ENCODE data around the gene TENM3.
"Not testable (repeated sequence)": the region's sequence is repeated elsewhere in the genome, so short reads cannot be mapped to it uniquely, and the experiment has no call there.

The TENM3 gene

DNA sequence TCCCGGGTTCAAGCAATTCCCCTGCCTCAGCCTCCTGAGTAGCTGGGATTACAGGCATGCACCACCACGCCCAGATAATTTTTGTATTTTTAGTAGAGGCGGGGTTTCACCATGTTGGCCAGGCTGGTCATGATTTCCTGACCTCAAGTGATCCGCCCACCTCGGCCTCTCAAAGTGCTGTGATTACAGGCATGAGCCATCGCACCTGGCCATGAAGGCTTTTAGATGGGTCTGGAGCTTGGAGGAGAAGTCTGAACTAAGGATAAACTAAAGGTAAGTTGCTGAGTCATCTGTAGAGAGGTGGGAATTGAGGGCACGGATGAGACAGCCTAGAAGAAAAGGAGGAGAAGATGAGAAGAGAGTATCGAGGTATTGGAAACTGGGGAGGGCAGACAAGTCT is at the start of gene TENM3:
Gene TENM3 (plus strand): TSS at position 199 of the 400 bp plus-strand sequence. CDS start 80,619 bp downstream, outside the sequence.
- not testable (repeated sequence) for DNase-seq

DNA sequence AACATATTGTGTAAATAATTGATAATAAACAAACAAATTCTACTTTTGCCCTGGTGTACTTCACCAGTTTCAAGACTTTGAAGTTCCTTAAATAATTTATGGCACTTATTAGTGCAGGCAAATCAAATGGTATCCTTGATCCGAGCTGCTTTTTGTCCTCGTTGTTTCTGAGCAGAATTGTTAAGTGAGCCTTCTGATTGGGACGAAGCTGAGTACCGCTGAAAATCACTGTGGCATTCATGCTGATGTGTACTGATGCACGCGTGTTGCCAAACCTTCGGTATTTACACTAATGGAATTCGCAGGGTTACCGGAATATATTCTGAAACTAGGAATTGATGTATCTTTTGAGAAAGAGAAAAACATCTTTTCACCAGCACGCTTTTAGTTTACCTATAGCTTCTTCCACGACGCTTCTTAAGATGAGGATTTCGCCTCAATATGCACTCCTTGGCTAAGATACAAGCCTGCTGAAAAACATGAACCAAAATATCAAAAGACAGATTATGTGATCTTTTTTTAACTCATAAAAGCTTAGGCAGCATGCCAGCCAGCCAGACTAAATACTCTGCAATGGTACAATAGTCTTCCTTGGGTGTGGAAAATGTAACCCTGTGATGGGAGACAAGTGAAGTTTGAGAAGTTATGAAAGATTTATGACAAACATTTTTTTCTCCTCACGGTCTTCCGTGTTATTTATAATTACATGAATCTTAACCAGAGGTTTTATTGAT is 48.9 kb upstream of the TENM3 start:
- DNase-seq: no peak

DNA sequence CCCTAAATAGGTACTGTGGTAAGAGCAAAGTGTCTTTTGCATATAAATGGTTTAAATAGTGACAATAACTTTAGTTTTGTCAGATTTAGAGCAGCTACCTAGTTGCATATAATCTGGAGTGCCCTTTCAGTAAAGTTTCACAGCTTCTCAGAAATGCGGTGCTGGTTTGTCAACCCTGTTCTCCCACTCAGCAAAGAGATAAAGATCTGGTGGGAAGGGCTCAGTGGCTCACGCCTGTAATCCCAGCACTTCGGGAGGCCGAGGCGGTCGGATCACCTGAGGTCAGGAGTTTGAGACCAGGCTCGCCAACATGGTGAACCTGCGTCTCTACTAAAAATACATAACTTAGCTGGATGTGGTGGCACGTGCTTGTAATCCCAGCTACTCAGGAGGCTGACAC is 45.6 kb upstream of the TENM3 start:
- no peak for DNase-seq

DNA sequence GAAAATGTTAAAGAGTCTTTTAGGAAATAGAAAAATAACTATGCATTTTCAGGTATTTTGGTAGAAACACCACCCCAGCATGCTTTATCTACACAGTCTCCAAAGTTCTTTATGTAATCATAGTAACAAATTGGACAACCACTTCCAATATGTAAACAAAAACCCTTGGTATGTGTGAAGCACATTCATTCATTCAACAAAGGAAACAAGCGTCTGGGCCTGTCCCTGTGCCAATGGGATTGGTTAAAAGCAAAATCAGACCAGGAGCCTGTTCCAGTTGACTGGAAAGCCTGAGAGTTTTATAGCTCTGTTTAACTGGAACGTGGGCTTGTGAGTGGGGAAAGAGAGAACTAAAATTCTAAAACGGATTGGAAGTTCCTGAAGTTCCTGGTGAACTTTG is 41.3 kb upstream of the TENM3 start:
- no peak for DNase-seq

DNA sequence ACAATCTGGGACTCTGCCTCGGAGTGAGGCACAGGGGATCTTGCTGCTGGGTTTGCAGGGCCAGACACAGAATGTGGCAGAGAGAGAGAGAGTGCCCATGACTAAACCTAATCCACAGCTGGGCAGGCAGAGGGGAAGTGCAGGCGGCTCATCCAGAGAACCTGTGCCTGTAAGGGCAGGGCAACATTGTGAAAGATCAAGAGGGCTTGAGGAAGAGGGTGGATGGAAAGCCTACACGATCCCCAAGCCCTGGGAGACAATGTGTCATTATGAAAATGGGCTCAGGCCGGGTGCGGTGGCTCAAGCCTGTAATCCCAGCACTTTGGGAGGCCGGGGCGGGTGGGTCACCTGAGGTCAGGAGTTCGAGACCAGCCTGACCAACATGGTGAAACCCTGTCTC is 40.6 kb upstream of the TENM3 start:
- no peak for DNase-seq

DNA sequence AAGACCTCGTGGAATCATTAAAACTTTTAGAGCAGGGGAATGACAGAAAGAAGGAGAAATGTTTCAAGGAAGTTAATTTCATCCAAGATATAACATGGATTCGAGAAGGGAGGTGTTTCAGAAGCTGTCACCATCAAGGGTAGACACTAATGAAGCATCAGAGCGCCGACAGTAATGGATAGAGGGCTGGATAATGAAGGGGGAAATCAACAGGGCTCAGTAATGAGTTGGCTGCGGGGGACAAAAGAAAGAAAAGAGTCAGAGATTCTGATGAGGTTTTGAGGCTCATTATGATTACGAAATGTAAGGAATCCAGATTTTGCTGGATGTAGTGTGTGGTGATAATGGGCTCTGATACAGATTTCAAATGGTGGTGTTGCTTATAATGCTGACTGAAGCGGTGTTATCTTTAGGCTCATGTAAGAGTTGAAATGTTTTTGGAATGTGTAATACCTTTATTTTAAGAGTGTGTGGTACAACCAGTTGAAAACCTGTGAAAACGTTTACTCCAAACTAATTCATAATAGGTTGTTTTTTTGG is 39.3 kb upstream of the TENM3 start:
- no peak for DNase-seq

DNA sequence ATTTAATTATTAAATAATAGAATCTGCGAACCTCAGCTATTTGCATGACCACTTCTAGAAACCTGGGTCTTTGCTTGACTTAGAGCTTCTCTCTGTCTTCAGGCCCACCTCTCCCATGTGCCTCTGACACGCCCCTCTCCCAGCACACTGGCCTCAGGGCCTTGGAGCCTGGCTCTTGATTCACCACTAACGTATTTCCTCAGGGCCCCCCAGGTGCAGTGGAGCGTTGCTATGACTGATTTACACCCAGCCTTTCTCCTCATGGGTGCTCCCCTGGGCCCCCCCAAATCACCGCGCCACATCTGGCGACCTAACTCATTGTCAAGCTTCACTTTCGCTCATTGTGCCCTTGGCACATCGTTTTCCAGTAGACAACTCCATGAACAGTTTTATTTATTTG is 37.9 kb upstream of the TENM3 start:
- no peak for DNase-seq

DNA sequence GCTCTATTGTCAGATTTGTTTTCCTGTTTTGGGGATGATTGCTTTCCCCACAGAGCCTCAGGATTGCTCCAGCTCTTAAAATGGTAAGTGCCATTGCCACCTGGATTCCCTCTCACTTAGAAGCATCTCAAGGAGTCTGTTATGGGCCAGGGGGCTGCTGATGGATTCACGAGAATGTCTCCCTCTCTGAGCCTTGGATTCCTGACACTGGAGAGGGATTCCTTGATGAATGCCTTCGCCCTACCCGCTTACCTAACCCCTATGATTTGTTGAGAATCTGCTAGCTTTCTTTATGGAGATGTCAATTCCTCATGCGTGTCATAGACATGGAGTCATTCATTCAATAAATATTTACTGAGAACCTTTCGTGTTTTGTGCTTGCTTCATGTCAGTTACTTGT is 36.9 kb upstream of the TENM3 start:
- DNase-seq: no peak

DNA sequence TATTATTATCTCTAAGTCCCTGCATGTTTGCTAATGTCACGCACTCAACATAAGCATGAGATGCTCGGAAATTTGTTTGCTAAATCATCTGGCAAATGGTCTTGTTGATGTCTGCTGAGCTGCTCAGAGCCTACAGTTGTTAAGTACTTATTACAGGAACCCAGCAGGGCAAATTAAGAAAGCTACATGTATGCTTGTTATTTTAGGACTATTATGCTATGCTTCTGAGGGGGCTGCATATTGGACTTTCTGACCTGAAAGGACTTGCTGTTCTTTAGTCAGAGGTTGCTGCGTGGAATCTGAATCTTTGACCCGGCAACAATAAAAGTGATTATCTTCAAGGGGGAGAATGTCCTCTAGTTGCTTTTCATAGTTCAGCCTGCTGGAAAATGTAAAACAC is 36.3 kb upstream of the TENM3 start:
- no peak for DNase-seq

DNA sequence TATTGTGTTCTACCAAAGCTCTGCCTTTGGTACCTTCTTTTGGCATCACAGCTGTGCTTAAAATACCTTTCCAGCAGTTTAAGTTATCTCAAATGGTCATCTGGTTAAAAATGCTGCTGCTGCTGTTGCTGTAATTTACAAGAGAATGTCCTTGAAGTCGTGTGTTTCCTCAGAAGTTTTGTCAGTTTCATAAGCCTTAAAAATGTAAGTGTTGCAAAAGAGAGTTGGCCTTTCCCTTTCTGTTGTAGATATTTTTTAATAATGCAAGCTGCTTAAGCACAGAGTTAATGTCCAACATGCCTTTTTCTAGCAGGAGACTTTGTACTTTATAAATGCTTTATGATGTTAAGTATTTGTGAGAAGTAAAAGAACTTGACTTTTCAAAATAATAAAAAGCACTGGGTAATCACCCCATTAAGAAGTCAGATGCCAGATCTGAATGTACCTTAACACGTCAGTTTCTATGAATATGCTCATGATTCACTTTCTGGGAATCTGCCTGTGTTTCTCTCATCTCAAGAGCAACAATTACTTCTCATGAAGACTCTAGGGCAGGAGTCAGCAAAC is 35.3 kb upstream of the TENM3 start:
- no peak for DNase-seq

DNA sequence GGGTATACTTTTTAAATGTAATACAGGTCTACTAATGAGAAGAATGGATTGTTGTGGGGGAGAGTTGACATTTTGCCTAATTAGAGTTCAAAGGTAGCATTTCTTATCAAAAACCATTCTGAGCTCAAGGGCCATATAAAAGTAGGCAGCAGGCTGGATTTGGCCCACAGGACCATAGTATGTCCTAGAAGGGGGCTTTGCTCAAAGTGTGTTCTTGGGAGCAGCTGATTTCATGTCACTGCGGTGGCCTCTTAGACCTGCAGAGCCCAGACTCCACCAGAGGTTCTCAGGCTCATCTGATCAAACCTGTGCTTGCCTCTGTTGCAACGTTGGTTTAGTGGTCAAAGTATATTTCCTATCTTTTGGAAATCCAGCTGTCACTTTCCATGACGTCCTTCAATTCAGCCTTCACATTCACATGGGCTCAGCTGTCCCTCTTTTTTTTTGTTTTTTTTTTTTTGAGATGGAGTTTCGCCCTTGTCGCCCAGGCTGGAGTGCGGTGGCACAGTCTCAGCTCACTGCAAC is 34.6 kb upstream of the TENM3 start:
- no peak for DNase-seq

DNA sequence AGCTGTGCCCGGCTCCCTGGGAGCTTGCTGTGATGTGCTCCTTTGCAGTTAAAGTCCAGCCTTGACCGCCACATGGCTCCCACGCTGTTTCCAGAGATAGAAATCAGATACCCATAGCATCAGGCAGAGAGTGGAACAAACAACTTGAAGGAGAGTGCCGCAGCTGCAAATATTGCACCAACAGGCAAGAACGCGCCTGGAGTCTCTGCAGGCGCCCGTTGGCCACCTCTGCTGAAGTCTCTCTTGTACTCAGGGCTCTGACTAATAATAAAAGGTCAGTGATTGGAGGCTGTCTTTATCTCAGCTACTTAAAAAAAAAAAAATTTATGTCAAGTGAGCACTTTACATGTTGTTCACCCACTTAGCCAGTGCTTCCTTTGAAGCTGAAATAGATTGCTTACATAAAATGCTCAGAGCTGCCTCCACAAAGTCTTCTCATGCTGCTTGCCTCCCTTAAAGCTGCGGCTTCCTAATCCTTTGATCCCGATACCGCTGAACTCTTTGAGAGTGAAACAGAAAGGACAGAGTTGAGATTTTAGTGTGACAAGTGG is 30.9 kb upstream of the TENM3 start:
- DNase-seq: no peak

DNA sequence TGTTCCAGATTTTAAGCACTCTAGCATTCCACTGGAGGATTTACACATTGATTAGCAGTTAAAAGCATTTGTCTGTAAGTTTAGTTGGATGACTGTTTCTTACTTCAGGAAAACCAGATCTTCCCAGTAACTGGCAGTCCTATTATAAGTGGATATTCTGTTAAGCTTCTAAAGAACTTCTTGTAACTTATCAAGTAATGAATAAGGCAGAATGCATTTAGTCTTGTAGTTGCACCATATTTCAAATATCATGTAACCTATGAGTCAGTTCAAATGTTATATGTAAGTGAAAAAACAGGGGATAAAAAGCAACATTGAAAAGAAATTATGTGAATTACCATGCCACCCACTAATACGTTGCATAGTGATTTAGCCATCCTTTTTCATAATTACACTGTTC is 30.2 kb upstream of the TENM3 start:
- no peak for DNase-seq

DNA sequence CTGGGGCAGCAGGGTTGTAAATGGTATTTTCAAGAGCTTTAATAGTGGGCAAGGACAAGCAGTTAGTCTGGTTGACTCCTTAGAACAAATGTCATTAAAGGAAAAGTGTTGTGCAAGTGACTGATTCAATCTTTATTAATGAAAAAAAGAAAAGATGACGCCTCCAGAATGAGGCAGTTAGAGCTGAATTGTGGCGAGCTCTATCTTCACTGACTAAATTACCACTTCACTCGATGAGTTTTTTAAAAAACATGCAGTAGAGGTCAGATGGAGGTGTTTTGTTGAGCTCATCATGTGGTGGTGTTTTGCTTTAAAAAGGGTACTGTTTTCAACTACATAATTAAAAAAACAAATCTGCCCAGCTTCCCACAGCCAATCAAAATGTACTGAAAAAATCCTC is 28.1 kb upstream of the TENM3 start:
- no peak for DNase-seq

DNA sequence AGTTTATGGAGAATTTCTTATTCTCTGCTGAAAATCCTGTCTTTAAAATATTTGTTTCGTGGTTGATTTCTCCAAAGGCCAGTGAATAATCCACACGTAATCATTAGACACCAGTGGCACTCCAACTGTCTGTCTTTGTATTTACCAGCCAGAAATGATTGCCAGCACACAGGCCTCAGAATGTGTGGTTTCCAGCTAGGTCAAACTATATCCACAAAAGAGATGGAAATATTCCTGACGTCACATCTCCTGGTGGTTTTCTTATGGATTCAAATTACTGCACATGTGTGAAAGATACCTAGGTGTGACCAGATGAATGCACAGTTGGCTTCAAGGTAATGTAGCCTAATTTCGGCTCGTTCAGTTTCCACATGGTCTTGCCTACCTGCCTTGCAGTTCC is 27.2 kb upstream of the TENM3 start:
- no peak for DNase-seq

DNA sequence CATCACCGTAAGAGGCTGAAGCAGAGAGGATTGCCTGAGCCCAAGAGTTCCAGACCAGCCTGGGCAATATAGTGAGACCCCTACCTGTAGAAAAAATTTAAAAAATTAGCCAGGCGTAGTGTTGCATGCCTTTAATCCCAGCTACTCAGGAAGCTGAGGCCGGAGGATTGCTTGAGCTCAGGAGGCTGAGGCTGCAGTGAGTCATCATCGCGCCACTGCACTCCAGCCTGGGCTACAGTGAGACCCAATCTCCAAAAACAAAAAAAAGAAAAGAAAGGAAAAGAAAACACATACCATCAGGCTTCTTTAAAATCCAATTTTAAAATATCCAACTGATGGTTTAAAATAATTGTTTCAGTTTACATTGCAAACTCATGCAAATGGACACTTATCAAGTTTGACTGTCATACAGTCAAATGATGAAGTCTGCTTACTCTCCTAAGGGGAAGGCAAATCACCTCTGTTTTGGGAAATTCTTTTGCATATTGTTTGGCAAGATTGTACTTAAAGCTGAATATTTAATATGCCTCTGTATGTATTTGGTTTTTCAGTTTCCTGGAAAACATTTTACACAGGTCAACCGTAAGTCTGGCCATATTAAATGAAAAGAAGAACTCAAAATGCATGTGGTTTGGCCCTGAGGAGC is 23.7 kb upstream of the TENM3 start:
- DNase-seq: no peak

DNA sequence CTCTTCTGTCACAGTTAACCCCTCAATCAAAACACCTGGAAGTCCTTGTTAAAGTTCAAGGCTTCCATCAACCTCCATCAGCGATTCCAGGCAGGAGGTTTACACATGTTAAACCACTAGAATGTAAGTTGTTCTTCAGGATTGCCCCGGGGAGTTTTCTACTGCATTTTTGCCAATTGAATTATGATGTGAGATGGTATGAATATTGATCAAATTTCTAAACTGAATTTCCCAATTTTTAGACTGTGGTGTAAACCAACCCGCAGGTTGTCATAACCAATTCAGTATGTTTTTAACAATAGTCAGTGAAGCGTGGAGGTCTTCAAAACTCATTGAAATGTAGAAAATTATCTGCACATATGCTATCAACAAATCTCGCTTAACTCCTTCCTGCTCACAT is 21.2 kb upstream of the TENM3 start:
- no peak for DNase-seq

DNA sequence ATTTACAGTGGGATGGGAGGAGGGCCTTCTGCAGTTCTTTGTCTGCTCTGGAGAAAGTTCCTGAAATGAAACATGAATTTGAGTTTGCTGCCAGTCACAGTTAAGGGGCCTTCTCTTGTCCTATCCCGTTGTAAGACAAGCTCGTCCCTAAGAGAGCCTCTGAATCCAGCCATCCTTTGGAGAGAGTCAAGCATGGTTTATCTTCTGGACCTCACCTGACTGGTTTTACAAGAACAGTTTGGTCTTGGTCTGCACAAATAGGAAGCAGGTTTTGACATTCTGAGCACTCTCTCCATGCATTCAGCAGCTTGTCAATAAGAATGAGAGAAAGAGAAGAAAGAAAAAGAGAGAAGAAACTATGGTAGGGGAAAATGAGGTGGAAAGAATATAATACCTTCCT is 20.4 kb upstream of the TENM3 start:
- no peak for DNase-seq

DNA sequence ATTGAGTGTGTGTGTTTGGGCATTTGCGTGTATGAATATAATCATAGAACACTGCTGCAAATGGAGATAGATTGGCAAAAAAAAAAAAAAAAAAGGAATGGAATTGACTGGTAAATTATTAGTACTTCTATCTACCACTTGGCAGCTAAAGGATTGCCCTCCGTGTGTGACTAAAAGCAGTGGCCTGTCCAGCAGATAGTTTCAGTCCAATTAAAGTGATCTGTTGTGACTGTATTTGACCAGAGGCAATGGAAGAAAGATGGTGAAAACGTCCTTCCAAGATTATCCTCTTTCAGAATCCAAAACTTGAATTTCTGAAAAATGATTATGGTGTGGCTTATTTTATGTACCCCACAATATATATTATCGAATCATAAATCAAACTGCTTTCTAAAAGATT is 19.5 kb upstream of the TENM3 start:
- DNase-seq: no peak

DNA sequence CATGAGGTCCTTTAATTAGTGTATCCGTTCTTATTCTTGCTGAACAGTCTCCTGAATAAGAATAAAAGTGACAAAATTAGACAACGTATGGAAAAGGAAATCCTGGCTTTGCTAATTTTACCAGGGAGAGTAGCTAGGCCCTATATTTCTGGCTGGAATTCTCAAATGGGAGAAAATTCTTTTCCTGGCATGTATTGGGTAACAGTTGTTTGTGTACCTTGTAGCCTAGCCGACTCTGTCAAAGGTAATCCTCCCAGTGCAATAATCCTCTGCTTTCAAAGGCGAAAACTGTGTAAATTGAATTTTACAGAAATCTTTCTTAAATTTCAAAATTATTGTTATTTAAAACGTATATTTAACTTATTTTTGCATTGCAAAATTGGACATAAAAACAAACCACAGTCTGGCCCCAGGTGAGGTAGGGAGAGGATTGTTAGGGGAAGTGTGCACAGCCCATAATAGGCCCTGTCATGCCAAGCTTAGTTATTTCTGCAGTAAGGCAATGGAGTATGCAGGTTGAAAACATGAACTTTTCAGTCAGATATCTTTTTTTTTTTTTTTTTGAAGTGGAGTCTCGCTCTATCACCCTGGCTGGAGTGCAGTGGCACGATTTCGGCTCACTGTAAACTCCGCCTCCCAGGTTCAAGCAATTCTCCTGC is 18.9 kb upstream of the TENM3 start:
- no peak for DNase-seq

DNA sequence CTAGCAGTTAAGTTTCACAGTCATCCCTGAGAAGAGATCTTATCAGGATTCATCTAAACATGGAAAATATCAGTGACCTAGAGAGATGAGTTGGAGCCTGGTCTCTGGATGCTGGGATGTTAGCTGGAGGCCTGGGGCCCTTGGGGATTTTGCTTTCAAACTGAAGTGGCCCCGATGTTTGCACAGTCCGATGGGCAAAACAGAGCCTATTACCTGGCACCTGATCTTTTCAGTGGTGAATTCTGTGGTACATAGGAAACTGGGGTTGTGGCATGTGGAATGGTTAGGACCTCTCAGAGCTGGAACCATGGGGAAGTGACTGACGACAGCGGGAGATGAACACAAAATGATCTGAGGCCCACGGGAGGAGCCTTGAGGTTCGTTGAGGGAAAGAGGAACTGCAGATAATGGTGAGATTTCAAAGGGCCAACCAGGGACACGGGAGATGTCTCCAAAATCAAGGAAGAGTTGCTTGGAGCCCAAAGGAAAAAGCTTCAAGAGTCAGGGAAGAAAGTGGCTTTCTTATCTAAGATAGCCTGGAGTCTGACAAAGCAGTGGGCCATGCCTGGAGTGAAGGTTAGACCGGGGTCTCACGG is 17.8 kb upstream of the TENM3 start:
- no peak for DNase-seq

DNA sequence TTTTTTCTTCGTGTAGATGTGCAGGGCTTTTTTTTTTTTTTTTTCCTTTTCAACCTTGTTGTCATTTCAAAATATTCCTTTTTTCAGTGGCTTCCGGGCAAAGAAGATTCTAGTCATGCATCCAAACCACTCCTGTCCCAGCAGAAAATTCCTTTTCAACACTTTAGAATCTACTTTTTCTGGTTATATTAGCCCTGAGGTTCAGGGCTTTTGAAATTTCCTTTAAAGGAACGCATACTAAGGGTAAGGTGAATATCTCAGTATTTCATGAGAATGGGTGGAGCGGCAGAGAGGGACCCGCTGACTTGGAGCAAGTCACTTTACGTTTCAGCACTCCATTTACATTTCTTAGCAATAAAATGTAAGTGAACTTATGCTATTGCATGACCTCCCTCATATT is 15.6 kb upstream of the TENM3 start:
- no peak for DNase-seq

Data from CD4-positive, alpha-beta T cell treated with Interleukin-4 for 1 hour (primary cell).